ENCODE measurements around the gene EFNA5.

Gene EFNA5

DNA sequence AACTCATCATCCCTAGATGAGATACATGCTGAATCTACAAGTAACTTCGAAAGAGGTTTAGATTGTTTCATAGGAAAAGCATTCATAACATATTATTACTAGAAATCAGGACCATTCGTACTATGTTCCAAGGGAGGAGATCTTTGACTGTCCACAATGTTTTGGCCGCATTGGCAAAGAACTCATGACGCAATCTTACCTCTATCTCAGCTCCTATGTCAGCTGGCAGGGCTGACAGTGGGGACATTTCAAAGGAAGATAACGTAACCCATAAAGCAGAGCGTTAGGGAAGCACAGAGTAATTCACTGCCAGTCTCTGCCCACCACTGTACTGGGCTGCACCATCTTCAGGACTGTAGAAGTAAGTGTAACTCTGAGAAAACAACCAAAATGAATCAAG, 69.7 kb downstream of the EFNA5 start:
- no peak for DNase-seq

DNA sequence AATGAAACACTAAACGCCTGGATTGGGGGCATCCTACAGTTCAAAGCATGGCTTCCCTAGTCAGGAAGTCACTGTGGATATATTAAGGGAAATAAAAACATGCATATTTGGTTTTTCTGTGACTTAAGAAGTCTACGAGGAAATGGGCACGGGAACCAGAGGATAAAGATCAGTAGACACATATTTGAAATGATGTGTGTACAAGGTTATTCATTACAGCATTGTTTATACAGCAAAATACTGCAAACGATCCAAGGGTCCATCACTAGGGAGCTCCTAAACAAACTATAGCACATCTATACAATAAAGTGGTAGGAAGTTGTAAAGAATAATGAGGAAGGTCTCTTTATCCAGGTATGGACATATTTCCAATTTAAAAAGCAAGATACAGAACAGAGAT, 71.8 kb downstream of the EFNA5 start:
- no peak for DNase-seq

DNA sequence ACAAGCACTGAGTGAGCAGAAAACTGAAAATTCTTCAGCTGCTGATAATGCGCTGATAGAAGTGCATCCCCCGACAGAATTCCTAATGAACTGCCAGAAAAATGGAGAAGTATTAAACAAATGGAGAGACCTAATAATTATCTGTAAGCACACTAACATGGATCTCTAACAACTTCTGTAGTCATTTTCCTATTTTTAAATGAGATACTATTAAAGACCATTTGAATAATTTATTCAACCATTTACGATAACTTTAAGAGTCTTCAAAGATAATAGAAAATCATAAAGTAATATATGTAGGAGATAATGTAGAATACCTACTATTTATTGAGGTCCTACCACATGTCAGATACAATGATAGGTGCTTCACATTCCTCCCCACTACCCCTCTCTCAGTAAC, 72.9 kb downstream of the EFNA5 start:
- no peak for DNase-seq

DNA sequence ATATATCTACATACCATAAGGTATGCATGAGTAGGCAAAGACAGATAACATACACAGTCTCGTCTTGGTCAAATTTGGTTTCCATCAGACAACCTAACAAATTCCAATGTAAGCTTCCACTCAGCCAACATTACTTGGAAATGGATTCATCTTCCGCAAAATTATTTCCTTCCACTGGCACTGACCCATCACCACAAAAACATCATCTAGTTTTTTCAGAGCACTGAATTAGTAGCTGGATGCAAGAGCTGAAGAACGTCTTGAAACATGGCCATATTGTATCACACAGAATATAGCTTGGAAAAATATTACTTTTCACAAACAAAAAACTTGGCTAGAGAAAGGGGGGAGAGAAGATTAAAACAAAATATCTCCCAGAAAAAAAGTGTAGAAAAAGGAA, 73.5 kb downstream of the EFNA5 start:
- DNase-seq: no peak

DNA sequence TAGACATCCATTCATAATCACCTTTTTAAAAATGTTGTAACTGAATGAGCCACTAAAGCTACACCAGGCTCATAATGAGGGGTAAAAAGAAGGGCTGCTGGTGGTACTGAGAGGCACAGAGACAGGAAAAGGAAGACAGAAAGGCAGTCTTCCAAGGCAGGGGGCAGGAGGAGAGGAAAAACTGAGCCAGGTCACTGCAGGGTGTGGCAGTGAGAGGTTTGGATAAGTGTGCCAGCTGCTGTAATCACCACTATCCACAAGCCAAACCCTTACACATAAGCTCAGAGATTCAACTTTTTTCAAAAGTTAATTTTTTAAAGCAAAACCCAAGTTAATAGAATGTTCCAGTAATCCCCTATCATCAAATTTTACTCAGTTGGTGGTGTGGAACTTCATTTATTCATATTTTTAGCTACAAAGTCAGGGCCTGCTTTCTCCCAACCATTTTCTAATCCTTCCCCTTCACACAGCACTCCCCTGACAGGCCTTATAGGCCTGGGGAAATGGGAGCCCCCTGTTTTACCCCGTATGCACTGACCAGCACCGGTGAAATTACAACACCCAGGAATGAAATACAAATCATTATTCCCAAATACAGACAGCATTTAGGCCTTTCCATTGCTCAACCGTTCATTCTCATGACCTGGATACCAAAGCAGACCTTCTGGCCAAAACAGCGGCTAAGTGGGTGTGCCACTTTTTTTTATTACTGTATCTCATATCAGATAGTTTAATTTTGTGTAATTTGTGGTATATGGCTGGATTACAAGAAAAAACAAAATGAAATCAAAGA, 76.3 kb downstream of the EFNA5 start:
- DNase-seq: no peak

DNA sequence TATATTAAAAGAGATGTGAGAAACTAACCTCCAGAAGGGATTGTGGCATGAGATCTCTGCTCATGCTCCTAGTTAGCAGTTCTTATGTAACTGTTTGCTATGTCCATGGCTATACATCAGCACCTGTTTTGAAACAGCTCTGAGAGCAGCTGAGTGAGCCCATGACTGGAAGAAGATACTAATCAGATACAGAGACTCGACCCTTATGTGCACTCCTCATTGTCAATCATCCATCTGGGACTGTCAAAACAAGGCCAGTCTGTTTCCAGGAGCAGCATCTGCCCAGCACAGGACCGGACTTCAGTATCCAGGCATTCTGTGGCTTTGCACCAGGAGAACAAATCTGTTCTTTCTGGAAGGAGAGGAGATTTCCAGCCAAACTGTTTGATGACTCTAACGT, 77.7 kb downstream of the EFNA5 start:
- no peak for DNase-seq

DNA sequence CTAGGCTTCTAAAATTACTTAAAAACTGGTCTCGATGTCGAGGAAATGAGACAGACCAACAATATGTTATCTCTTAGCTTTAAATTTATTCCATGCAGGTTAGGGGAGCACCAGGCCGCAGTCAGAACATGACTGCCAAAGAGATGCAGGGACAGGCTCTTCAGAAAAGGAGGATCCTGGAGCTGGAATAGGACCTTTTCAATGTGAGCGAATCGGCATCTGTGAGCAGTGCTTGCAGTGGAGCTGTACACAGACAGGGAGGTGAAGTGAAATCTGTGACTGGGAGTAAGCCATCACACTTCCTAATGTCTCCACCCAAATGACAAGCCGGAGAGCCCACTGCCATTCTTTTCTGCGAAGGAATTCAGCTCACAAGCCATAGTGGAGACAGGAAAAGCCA, 78.2 kb downstream of the EFNA5 start:
- no peak for DNase-seq

DNA sequence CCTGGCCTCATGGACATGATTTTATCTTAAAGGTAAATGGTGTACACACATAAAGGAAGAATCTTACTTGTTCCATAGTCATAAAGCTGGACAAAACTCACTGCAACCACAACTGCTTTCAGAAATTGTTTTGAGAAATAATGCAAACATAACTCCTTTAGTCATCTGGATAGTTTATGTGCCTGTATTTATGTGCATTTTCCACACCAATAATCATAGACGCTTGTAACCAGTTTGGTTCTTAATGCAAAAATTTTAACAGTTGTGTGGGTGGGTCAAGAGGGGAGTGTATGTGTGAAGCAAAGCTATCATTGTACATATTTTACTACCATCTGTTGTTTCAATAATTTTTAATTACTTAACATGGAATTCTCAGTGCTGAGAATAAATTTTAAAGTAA, 80.1 kb downstream of the EFNA5 start:
- DNase-seq: no peak

DNA sequence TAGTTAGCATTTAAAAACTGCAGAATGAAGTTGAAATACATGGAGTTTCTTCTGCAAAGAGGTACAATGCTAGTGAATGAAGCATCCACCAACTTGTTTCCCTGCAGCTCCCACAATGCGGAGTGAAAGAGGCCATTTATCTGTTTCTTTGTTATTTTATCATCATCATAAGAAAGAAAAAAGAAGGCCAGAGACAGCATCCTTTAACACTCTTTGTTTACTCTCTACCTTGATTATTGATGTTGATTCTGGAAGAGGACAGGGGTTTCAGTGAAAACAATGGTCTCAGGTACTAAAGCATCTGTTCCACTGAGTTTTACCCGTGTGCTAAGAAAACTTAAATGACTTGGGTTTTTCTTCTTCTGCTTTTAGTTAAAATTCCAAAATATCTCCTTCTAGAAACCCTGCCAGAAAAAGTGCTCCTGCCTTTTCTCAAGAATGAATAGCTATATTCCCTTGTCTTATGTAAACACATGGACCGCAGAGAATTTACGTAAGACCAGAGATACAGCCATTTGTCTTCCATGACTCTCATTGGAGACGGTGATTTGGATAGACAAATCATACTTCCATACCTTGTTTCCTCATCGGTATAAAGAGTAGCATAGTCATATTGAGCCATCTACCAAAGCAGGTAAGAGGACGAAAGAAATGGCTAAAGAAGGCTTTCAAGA, 81.1 kb downstream of the EFNA5 start:
- DNase-seq: no peak

DNA sequence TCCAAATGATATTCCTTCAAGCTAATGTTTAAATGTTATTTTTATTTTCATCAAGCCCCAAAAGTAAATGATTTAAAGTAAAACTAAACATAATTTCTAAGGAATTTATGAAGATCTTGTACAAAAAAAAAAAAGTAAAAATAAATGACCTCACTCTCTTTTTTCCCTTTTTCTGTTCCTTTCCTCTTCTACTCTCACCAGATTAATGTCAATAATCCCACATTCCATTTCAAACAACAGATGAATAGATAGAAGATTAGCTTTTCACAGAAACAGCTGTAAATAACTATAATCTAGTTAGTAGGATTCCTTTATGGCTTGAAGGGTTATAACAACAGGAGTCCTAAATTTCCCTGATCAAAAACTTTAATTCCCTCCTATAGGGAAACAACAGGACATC, 88.1 kb downstream of the EFNA5 start:
- no peak for DNase-seq

DNA sequence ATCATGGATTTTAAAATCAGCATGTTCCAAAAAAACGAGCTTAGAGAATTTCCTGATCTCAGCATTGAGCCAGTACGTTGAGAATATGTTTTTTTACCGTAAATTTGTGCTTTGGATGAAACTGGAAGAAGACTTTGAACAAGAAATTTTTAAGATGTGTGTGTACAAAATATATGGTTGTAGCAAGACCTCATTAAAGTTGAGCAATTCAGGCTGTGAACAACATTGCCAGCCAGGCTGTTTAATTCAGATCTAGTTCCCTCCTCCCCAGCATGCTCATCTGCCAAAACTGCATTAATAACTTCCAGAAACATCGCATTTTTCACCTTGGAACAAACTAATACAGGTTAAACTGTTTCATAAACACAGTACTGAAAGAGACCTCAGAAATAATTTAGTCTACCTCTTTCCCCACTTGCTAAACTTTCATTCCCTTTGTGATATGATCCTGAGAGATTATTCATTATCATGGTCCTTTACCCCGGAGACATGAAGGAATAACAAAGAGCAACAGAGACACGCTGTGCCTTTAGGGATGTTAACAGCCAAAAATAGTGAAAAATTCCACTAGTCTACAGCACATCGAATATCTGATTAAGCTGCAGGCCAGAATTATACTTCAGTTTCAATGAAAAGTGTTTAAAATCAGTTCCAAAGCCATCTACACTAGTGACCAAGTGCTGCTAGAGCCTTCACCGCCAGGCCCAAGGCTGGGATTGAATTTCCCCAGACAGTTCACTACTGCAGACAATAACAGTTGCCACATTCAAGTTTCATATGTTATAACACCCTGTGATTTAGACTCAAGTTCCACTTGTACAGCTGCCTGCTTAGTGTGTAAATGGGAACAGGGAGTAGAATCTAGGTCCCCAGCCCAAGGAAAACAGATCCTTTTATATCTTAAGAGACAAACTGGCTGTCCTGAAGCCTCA, 89.6 kb downstream of the EFNA5 start:
- DNase-seq: no peak

DNA sequence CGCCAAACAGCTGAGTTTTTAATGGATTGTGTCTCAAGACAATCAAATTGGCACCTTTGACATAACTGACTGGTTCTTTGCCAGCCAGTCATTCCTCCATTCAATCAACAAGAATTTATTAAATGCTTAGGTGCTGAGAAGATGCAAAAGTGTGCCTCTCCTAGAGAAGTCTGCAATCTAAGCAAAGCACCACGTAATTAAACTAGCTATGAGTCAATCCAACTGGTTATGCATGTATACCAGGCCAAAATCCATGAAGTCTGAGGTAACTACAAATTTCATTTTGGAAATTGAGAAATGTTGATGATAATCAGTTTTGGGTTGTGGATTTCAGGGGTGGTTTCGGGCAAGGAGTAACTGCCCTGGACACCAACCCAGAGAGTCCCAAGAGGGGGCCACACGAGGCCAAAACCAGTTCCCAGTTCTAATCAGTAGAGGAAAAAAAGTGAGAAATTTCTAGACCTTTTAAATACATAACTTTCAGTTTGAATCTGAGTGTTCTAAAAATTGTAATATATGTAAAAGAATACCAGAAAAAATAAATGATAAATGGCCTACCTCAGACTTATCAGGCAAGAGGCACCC, 92.6 kb downstream of the EFNA5 start:
- DNase-seq: no peak

DNA sequence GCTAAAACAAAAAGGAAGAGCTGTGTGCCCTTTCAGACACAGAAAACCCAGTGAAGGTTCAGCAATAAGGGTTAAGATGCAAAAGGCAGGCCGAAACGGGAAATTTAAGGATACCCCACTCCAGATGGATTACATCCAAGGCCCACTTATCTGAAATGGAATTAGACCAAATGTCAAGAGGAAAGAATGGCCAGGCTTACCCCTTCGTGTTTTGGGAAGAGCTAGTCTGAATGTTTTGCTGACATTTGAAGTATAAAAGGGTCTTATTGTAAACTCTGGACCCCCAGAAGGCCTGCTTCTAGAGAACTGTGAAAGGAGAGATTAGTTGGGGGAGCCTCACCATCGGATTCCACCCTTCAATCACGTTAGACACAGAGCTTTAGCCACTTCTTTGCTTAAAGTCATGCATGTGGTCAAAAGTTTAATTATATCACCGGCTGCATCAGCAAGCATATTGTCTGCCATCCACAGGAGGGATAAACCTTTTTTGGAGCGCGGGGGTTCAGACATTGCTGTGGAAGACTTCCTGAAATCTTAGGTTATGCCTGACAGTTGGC, 93.3 kb downstream of the EFNA5 start:
- DNase-seq: no peak

DNA sequence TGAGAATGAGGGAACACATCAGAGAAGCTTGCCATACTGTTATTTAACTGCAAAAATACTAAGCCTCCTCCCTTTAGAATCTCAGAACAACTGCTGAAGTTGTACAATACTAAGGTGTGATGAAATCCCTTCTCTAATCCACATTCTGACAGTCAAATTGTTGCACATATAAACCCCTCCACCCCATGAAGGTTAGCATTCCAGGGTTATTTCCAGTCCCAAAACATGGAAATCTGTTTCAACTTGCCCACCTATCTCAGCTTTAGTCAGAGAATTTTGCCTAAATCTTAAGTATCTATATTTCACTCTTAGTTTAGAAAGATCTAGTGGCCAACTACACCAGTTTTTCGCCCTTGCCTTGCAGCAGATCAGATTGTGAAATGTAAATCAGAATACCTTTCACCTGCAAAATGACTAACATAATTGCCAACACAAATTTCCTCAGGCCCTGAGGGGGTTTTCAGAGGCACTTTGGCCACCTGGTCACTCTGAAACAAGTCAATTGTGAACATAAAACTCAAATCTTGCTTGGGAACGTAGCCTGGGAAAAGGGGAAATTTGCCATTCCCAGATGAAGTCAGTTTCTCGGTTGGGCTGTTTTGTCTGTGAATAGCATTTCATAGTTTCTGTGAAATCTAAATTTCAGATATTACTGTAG, 93.9 kb downstream of the EFNA5 start:
- no peak for DNase-seq

DNA sequence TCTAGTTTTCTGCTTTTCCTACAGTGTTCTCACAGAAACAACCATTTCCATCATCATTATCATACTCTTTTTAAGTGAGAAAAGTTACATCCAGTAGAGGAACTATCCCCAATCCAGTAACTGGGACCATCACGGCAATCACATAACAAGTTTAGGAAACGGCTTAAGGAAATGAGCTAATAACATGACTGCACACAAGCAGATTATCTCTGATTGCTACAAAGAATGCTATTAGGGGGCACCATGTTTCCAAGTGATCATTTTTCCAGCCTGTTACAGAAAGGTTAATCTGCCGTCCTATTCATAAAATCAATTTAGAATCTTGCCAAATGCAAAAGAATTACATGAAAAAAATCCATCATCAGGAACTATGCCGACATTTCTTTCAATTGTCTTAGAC, 94.6 kb downstream of the EFNA5 start:
- no peak for DNase-seq

DNA sequence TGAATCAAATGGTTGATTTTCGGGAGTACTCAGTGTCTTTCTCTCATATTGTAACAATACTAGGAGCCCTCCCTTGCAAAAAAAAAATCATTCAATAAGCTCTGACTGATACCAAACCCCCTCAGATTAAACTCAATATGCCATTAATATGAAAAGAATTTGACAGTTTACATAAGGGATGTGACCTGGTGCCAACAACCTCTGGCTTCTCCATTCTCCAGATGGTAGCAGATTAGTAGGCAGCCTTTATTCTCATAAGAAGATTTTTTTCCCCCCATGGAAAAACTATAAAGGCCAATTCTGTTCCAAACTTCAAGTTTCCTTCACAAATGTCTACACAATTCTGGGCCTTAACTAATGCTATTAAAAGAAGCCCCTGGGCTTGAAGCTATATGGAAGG, 96.5 kb downstream of the EFNA5 start:
- no peak for DNase-seq

DNA sequence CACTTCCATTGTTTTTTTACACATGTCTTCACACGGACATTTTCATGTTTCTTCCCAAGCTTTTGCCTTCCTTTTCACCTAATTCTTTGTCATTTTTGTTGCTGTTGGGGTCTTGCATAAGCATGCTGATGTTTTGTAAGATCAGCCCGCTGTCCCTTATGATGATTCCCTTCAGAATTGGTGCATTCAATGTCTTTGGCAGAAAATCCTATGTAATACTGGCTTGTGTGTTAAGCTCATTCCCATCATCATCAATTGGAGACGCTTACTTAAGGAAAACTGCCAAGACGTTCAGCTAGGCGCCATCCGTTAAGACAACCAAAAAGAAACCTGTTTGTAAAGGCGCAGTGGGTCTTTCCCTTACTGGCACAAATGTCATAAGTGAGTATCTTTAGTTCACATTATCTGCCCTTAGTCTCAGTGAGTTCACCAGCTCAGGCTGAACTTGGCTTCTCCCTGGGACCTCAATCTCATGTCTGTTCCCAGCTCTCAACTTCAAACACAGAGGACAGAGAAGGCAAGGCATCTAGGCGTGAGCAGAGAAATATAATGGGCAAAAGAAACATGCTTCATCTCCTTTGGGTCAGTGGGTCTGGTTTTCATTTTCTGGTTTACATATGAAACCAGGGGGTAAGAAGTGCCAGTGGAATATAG, 97.9 kb downstream of the EFNA5 start:
- no peak for DNase-seq

DNA sequence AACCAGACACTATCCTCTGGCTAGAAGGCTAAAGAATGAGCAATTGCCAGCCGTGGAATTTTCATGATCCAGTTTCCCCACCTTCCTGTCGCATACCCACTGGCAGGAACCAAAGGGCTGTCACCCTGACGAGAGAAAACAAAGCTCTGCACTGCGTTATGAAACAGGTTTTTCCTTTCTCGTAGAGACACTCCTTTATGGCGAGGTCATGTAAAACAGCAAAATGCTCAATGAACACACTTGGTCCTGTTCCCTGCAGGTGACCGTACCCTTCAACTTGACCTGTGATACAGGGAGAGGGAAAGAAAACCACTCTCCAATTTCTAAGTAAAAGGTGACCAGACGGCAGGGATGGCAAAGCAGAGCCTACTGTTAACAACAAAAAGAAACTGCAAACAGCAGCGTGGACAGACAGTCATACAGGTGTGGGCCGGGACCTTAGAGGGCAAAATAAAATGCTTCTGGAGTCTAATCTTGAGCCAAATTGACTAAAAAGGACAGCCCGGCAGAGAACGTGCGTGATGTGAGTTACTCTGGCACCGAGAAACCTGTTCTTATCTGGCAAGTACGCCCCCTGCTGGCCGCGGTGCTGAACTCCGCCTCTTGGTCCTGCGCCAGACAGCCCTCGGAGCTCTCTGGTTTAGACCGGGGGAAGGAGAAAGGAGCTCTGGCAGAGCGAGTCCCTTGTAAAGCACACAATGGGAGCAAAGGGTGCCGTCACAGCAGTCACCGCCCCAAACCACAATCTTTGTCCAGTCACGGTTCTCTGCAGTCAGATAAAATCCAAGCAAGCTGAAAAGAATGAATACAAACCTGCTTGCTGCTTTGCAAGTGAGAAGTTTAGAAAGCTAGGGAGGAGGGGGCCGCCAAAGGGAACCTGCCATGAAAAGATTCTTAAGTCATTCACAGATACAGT, 98.9 kb downstream of the EFNA5 start:
- DNase-seq: no peak

DNA sequence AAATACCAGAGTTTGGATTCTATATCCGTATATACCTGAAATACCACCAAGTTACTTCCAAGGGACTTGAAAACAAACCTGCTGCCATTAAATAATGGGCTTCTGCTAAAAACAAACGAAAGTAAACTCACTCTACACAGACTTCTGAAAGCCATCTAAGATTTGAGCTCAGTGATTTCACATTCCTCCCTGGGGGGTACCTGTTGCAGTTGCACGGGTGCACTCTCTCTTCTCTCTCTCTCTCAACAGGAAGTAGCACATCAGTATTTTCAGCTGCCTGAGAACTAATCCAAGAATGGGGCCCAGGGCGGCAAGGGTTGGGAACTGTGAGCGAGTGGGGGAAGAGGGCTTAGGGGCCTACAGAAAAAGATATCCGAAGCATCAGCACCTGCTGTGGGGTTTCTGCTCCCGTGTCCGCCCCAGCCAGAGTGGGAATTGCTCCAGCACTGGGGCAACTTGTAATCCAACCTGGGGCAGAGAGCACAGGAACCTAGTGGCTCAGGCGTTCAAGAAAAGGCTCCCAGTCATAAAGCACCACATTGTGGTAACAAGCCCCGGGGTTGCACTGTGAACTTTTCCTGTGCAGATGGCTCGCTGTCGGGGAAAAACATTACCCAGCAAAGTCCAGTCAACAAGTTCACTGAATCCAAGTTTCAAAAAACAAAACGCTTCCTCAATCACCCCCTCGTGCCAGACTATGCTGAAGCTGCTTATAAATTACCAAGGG, 99.8 kb downstream of the EFNA5 start:
- no peak for DNase-seq

DNA sequence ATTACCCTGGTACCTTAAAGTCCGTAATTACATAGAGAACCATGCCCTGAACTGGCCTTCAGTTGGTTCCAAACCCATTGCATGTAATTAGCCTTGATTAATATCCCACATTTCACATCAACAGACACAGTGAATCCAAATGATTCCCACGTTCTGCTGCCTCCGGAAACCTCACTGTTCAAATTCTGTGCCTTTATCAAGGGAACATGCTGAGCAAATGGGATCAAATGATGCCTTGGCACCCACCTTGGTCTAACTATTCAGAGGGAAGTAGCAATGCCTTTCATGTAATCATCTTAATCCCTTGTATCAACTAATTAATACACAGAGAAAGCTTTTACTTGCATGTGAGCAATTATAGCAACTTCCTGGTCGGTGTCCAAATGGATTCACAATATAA, 100.6 kb downstream of the EFNA5 start:
- DNase-seq: no peak

All from SIG-M5 (cell line).